HG03108 (cell line): ENCODE results near the gene LANCL3.
"Not testable (repeated sequence)": the region's sequence is repeated elsewhere in the genome, so short reads cannot be mapped to it uniquely, and the experiment has no call there.

Source experiments
- ATAC-seq: cut with Tn5 transposase; IDR thresholded peaks from one replicate; pipeline ENCODE4 v1.9.1; 2021; ENCODE audit warnings: moderate library complexity; ENCODE audit not compliant: unreplicated experiment

The LANCL3 gene

DNA sequence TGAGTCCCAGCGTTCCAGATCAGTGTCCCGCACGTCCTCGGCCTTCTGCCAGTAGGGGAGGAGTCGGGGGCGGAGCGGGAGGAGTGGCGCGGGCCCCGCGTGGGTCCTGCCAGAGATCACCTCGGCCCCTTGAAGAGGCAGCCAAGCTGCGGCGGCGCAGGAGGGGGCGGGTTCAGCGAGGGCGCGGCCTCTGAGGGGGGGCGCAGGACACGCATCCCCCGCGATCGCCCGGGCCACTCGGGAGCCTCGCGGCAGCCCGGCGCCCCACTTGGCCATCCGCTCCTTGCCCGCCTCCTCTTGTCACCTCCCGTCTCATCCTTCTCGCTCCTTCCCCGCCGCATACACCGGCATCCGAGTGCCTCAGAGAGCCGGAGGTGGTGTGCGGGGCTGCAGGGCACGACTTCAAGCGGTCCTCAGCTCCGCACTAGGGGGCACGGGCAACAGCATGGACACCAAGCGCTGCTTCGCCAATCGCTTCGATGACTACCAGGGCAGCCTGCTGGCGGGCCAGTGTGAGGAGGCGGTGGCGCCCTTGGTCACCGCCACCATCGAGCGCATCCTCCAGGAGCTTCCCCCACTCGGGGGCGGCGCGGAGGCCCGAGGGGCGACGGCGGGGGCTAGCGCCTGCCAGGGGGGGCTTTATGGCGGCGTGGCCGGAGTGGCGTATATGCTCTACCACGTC is at the start of gene LANCL3:
Gene LANCL3, plus strand, starts transcription at position 236 of the 682 bp plus-strand sequence. Its CDS starts 210 bp downstream, at position 446.
- not testable (repeated sequence) for ATAC-seq

DNA sequence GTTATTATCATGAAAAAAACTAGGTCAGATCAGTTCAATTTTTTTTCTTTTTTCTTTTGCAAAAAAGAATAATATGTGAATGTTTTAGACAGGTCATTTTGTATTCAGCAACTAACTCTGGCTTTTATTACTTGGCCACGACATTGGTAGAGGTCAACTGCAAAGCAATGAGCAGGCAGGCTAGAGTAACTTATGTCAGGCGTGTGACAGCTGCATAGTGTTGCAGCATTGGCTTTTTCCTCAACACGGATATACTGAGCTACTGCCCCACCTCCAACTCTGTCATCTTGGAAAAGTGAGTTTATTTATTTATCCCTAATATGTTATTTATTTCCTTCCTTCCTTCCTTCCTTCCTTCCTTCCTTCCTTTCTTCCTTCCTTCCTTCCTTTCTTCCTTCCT is 47.8 kb upstream of the LANCL3 start:
- not testable (repeated sequence) for ATAC-seq

DNA sequence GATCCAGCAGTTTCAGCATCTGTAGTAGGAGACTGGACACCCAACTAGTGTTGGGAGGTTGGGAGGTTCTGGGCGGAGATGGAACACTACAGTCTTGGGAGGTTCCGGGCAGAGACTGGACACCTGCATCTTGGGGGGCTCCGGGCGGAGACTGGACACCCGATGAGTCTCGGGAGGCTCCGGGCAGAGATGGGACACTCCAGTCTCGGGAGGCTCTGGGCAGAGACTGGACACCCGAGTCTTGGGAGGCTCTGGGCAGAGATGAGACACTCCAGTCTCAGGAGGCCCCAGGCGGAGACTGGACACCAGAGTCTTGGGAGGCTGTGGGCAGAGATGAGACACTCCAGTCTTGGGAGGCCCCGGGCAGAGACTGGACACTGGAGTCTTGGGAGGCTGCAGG is 29.5 kb upstream of the LANCL3 start:
- no peak for ATAC-seq

DNA sequence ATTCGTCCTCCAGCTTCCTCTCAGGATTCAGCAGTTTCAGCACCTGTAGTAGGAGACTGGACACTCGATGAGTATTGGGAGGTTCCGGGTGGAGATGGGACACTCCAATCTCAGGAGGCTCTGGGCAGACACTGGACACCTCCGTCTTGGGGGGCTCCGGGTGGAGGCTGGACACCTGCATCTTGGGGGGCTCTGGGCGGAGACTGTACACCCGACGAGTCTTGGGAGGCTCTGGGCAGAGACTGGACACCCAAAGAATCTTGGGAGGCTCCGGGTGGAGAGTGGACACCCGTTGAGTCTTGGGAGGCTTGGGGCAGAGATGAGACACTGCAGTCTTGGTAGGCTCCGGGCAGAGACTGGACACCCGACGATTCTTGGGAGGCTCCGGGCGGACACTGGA is 28.7 kb upstream of the LANCL3 start:
- no peak for ATAC-seq

DNA sequence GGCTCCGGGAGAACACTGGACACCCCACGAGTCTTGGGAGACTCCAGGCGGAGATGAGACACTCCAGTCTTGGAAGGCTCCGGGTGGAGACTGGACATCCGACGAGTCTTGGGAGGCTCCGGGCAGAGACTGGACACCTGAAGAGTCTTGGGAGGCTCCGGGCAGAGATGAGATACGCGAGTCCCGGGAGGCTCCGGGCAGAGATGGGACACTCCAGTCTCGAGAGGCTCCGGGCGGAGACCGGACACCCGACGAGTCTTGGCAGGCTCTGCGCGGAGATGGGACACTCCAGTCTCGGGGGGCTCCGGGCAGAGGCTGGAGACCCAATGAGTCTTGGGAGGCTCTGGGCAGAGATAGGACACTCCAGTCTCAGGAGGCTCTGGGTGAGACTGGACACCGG is 28.1 kb upstream of the LANCL3 start:
- no peak for ATAC-seq

DNA sequence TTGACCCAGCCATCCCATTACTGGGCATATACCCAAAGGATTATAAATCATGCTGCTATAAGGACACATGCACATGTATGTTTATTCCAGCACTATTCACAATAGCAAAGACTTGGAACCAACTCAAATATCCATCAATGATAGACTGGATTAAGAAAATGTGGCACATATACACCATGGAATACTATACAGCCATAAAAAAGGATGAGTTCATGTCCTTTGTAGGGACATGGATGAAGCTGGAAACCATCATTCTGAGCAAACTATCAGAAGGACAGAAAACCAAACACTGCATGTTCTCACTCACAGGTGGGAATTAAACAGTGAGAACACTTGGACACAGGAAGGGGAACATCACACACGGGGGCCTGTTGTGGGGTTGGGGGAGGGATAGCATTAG is 26.9 kb upstream of the LANCL3 start:
- not testable (repeated sequence) for ATAC-seq

DNA sequence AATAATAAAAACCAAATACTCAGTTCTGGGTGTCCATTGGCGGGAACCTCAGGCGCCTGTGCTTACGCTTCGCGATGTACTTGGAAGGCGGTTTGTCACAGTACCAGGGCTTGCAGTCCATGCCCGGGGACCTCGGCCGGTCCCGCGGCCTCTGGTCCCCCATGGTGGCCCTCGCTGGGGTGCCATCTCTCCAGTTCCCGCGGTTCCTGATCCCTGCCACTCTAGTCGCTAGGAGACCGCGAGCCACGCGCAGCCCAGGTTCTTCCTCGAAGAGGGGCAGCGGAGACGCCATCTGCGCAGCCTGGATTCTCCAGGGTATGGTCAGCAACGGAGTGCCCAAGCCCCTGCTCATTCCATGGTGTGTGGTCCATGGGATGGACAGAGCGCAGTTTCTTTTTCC is 26.4 kb upstream of the LANCL3 start:
- no peak for ATAC-seq

DNA sequence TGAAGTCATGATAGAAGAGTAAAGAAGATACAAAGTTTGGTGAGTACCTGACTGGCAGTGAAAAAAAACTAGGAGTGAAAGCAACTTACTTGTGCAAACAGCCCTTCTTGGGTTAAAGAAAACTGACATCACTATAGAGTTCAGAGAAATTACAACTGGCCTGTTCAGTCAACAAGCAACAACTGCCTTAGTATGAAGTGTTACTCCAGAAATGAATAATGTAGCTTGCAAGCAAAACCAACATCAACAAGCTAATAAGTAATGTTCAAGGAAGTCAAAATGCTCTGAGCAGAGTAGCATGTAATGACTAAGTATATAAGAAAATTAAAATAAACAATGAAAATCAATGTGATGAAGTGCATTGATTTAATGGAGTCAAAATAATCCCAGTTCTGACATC is 21.8 kb upstream of the LANCL3 start:
- not testable (repeated sequence) for ATAC-seq

DNA sequence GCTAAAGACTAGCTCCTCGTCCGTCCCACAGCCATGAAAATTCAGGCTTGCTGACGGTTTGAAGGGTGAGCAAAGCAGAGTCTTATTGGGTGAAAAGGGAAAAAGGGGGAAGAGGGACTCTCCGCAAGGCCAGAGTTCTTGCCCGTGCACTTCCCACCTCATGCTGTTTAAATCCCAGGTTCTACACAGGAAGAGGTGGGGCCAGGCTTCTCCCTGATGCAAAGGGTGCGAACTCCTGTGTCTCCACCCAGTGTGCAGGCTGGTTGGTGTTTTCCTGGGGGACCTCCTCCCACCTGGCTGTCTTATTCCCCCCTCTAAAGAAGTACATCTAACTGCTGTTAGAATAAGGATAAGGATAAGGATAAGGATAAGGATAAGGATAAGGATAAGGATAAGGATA is 18.0 kb upstream of the LANCL3 start:
- ATAC-seq = no peak

DNA sequence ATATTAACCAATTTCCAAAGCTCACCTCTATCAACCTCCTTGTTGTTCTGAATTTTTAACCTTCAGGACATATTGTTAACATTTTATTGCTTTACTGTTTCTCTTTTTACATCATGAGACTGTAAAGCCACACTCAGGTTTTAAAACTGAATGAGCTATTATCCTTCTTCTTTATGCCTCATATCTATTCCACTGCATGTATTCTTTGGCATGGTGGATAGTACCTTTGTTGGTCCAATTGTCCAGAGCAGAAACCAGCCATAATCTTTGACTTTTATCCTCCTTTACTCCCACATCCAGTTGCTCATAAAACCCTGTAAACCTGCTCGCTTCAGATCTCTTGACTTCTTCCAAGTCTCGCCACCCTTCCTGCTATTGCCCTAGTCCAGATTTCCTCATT is 6.2 kb upstream of the LANCL3 start:
- ATAC-seq = not testable (repeated sequence)

DNA sequence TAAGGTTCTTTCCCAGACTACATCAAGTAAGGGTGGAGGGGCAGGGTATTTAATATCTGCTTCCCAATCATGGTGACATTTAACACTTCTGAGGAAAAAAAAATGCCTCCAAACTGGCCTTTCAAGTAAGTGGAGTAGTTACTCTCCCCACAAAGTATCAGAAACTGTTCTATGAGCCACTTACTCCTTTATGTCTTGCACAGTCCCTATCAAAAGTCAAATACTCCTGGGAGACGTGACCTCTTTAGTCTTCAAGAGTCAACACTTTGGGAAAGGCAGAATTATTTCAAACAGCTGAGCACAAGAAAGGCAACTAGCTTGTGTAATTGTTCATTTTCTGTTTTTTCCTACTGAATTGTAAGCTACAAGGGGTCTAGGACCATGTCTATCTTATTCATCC is 1.1 kb upstream of the LANCL3 start:
- not testable (repeated sequence) for ATAC-seq

DNA sequence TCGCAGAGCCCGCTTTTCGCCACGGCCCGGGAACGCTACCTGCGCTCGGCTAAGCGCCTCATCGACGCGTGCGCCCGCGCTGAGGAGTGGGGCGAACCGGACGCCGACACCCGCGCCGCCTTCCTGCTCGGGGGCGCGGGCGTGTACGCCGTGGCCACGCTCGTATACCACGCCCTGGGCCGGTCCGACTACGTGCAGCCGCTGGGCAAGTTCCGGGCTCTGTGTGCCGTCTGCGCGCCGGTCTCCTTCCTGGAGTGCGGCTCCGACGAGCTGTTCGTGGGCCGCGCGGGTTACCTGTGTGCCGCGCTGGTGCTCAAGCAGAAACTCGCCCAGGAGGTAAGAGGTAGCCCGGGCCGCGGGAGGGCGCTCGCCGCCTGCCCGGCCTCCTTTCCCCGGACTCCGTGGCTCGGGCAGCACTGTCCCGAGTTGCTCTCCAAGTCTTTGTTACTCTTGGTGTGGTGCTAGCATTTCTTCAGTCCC is 687 bp downstream of the LANCL3 start:
- not testable (repeated sequence) for ATAC-seq

DNA sequence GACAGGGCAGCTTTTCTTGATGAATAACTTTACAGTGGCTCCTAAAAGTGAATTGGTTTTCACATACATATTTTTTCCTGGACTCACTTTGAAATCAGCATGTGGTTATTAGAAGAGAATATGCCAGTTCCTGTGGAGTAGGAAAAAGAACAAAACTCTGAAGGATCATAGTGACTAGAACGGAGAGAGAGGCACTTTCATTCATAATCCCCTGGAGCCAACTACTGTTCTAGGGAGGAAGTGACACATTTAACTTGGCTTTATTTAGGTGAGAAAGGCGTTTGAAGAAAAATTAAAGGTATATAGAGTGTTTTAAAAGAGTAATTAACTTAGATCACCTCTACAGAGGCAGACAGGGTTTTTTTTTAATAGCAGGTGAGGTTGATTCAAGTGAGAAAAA is 1.7 kb downstream of the LANCL3 start:
- not testable (repeated sequence) for ATAC-seq

DNA sequence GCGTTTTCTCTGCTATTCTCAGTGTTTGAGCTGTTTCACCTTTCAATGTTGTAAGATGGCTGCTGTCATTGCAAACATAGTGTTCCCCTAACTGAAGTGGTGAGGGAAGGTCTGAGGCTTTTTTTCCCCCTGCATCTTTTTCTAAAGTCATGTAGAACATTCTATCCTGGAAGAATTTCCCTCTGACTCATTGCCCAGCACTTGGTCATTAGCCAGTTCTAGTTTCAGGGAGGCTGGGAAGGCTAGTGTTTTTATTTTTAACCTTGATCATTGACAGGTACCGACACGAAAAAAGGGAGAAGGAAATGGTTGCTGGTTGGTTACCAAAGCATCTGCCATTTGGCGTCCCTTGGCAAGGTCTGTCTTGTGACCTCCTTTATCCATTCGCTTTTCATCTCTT is 6.6 kb downstream of the LANCL3 start:
- no peak for ATAC-seq

DNA sequence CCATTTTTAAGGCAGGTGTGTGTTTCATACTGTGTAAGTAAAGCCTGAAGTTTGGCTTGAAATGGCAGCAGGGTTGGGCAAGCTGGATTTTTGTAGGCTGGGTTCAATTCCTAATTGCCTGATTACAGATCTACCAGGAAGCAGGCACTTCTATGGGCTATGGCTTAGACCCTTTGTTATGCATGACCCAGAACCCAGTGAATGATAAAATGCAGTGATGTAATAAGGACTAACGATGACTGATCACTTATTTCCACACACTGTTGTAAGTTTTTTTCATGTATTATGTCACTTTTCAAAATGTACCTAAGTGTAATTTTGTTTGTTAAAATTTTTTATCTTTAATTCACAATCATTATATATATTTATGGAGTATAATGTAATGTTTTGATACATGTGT is 8.6 kb downstream of the LANCL3 start:
- ATAC-seq = no peak

DNA sequence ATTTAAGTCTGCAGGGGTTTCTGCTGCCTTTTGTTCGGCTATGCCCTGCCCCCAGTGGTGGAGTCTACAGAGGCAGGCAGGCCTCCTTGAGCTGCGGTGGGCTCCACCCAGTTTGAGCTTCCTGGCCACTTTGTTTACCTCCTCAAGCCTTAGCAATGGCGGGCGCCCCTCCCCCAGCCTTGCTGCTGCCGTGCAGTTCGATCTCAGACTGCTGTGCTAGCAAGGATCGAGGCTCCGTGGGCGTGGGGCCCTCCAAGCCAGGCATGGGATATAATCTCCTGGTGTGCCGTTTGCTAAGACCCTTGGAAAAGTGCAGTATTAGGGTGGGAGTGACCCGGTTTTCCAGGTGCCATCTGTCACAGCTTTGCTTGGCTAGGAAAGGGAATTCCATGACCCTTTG is 15.9 kb downstream of the LANCL3 start:
- not testable (repeated sequence) for ATAC-seq

DNA sequence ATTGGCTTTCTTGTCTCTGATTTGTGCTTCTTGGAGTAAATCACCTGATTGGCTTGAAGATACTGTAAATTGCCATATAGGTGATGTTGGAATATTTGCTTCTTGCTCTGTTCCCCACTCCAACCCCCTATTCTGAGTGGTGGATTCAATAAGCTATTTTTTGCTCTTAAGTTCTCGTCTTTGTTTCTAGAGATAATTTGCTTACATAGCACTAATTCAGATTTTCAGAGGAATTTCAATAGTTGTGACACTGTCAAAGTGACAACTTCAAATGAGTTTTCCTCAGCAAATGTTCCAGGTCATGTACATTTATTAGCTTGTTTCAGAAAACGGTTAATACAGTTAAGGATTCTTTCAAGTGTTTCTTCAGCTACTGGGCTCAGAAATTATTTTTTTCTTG is 18.6 kb downstream of the LANCL3 start:
- no peak for ATAC-seq

DNA sequence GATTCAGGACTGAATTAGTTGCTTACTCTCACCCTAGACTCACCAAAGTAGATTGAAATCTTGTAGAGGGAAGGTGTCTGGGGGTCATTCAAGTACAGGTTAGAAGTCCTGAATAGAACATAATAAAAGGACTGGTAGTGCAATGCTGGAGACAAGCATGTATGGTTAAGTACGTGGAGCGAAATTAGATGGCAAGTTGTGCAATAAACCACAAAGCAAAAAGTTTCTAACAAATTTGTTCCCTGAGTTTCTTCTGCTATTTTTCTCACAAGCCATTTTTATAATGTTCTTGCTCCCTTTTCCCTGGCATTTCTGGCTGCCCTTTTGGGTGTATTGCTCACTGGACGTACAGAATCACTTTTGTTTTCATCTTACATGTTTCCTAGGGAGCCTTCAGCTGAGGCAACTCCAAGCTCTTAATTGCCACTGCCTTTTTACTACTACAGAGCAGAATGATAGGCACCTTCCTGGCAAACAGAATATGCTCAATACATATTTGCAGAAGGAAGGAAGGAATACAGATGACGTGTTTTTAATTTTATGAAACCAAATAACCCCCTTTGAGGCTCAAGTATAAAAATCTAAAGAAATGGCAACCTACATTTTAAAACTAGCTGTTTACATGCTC is 23.4 kb downstream of the LANCL3 start:
- no peak for ATAC-seq

DNA sequence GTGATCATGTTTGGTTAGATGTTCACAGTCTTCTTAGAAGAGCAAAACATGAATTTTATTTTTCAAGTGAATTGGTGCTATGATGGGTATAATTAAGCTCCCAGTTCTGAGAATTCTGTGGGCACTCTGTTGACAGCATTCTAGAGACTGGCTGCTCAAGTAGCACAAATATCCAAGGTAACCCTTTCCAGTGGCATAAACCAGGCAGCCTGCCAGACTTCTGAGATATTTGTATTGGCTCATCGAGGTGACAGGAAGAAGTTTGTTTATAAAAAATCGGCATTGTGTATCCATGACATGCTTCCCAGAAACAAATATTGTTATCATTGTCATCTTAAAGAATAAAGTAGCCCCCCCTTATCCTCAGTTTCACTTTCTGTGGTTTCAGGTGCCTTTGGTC is 28.3 kb downstream of the LANCL3 start:
- no peak for ATAC-seq

DNA sequence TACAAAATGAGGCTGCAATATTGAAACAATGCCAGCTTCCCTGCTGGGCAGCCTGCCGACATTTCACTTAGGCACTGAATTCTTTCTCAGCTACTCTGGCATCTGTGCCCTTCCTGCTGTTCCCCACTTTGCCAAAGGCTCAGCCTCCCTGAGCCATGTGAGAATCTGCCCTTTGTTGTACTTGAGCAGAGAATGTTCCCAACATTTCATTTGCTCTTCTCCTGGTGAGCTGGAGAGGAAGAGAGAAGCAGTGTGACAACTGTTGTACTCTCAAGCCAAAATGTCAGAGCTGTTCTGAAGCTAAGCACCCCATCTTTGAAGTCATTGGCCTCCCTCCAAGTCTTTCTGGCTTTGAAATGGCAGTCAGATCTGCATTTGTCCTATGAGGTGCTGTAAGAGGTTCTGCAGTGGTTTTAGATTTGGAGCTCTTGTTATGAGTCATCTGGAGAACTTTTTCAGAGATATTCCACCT is 32.5 kb downstream of the LANCL3 start:
- no peak for ATAC-seq

DNA sequence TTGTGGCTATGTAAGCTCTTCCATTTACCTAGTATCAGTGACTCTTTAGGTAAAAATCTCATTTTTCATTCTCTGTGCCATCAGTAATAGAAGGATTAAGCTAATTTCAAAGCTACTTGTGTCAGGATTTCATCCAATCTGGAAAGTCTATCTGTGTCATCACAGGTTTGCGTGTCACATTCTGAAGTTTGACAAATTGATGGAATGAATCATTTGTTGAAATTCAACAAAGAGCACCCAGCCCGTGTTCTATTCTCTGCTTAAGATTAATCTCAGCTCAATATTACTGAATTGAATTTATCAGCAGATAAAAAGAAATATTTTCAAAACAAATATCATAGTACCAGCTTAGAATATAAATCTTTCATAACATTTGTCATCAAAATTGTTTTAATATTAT is 35.8 kb downstream of the LANCL3 start:
- ATAC-seq = no peak

DNA sequence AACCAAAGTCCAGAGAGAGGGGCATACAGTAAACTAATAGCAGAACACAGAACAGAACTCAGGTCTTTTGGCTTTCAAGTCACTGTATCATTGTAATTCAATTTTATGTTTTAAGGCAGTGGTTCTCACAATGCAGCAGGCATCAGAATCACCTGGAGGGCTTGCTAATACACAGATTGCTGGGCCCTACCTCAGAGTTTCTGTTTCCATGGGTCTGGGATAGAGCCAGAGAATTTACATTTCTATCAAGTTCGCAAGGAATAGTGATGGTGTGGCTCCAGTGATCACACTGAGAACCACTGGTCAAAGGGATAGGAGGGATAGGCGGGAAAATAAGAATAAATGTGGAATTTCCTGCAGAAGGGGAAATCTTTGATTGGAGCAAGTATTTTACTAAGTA is 36.7 kb downstream of the LANCL3 start:
- no peak for ATAC-seq

DNA sequence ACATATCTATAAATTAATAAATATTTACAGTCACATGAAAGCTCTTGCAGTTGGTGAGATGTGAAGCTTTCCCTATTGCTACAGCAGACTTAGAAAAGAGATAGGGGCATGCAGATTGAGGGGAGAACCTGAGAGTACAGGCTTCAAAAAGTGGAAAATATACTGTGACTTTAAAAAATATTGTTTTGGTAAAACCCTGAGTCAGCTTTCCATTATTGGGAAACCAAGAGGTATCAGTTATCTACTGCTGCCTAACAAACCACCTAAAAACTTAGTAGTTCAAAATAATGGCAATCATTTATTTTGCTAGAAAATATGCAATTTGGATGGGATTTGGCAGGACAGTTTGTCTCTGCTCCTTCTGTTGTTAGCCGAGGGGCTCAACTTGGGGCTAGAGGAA is 38.3 kb downstream of the LANCL3 start:
- no peak for ATAC-seq
